OCI-LY3 (cell line): ENCODE data around the gene ZEB2.

ENCODE experiments used
- H2AFZ ChIP-seq: fragments of 200-600, 300-600 bp; shearing (Covaris generic); 2 replicates; pipeline ENCODE4 v1.6.0; 2014; ENCODE audit warnings: antibody characterized with exemption, low read depth, low read length
- H3K27ac ChIP-seq: fragments of 200-600, 300-600 bp; sonication (generic); 2 replicates; pipeline ENCODE4 v1.5.1; 2014; ENCODE audit warnings: mild to moderate bottlenecking, low read length, moderate library complexity, mixed read lengths
- H3K27me3 ChIP-seq: fragments of 200-600, 300-600 bp; sonication (generic); 2 replicates; pipeline ENCODE4 v1.6.1; 2014; ENCODE audit warnings: low read depth, low read length, mixed read lengths
- H3K36me3 ChIP-seq: fragments of 200-600, 300-600 bp; sonication (generic); replicated peaks from 2 replicates; pipeline ENCODE3; 2014; ENCODE audit warnings: low read depth, low read length, mixed read lengths
- H3K4me1 ChIP-seq: fragments of 300-600, 200-600 bp; sonication (generic); 2 replicates; pipeline ENCODE4 v1.6.1; 2014; ENCODE audit warnings: low read length, mixed read lengths
- H3K4me2 ChIP-seq: fragments of 200-600, 300-600 bp; sonication (generic); 2 replicates; pipeline ENCODE4 v1.6.1; 2014; ENCODE audit warnings: low read length, mixed read lengths
- H3K4me3 ChIP-seq: fragments of 300-600, 200-600 bp; sonication (generic); 2 replicates; pipeline ENCODE4 v1.5.1; 2014; ENCODE audit warnings: antibody characterized with exemption, mild to moderate bottlenecking, low read length, moderate library complexity
- H3K79me2 ChIP-seq: fragments of 300-600, 200-600 bp; shearing (Covaris generic); 2 replicates; pipeline ENCODE4 v1.6.1; 2014; ENCODE audit warnings: mild to moderate bottlenecking, low read length, mixed read lengths
- H3K9ac ChIP-seq: fragments of 300-600, 200-600 bp; shearing (Covaris generic); 2 replicates; pipeline ENCODE4 v1.6.0; 2014; ENCODE audit warnings: mild to moderate bottlenecking, low read length, moderate library complexity
- H3K9me3 ChIP-seq: fragments of 200-600, 300-600 bp; shearing (Covaris generic); 2 replicates; pipeline ENCODE4 v1.6.1; 2014; ENCODE audit warnings: low read length, mixed read lengths; ENCODE audit not compliant: insufficient read depth
- H4K20me1 ChIP-seq: fragments of 200-600, 300-600 bp; sonication (generic); 2 replicates; pipeline ENCODE4 v1.6.1; 2016; ENCODE audit warnings: low read length, mixed read lengths; ENCODE audit not compliant: insufficient read depth
- EZH2phosphoT487 ChIP-seq: fragments of 200-600 bp; shearing (Covaris generic); IDR thresholded peaks from 2 replicates; pipeline ENCODE4 v1.6.1; 2018; ENCODE audit warnings: antibody characterized with exemption, mixed run types, low read depth
- TF ChIP-seq, protein P1 (sequence below): fragments of 200-600, 300-600 bp; sonication (generic); IDR thresholded peaks from 2 replicates; pipeline ENCODE4 v1.5.1; 2014; ENCODE audit warnings: antibody characterized with exemption, low read length, low read depth

ZEB2 gene

DNA sequence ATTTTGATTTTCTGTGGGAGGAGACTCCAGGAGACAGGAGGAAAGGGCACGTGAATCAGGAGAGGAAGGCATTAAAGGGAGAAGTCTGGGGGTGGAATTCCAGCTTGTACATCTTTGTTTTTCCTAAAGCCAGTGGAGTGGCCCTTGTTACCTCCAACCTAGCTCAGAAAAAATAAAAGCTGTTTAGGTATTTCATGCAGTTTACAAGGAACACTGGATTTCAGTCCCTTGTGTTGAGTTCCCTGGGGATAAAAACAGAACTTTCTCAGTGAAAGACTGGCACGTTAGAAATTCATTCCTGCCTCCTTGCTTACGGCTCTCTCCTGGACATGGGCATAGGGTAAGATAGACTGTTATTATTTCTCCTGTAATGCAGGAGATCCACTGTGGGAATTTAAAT is 170.2 kb downstream of the ZEB2 start:
- Histone ChIP-seq H3K9ac (no peak overlapping the region), H3K36me3 (no peaks in the 10 kb centered on the region), H3K4me1 (peaks cover 8% of the 10 kb centered on the region), H3K27ac (no peak overlapping the region), H3K4me3 (no peak overlapping the region), H4K20me1 (no peaks in the 10 kb centered on the region), H3K9me3 (no peaks in the 10 kb centered on the region), H2AFZ (no peak overlapping the region), H3K27me3 (no peaks in the 10 kb centered on the region), H3K4me2 (no peak overlapping the region), H3K79me2 (no peaks in the 10 kb centered on the region)
- TF ChIP-seq, protein P1, sequence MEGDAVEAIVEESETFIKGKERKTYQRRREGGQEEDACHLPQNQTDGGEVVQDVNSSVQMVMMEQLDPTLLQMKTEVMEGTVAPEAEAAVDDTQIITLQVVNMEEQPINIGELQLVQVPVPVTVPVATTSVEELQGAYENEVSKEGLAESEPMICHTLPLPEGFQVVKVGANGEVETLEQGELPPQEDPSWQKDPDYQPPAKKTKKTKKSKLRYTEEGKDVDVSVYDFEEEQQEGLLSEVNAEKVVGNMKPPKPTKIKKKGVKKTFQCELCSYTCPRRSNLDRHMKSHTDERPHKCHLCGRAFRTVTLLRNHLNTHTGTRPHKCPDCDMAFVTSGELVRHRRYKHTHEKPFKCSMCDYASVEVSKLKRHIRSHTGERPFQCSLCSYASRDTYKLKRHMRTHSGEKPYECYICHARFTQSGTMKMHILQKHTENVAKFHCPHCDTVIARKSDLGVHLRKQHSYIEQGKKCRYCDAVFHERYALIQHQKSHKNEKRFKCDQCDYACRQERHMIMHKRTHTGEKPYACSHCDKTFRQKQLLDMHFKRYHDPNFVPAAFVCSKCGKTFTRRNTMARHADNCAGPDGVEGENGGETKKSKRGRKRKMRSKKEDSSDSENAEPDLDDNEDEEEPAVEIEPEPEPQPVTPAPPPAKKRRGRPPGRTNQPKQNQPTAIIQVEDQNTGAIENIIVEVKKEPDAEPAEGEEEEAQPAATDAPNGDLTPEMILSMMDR = no peak
- no peak for TF ChIP-seq EZH2phosphoT487

DNA sequence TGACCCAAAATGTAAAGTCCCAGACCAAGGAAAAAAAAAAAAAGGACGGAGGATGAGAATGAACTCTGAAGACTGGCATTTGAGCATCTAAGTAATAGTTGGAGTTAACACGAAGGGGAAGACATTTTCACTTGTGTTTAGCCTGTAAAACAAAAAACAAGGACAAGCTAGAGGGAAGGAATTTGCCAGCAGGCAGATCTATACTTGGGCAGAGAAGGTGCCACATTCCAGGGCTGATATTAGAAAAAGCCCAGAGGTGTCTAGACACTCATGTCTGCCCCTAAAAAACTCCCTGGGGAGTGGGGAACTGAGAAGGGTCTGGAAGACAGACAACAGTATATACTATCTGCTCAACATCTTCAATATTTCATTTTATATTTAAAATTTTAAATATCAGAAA is 171.1 kb downstream of the ZEB2 start:
- no peak overlapping the region for H3K4me3 ChIP-seq
- no peak overlapping the region for H3K9ac ChIP-seq
- TF ChIP-seq, protein P1 = no peak
- no peak for TF ChIP-seq EZH2phosphoT487
- H3K36me3 ChIP-seq = no peaks in the 10 kb centered on the region
- H4K20me1 ChIP-seq = no peaks in the 10 kb centered on the region
- H3K4me2 ChIP-seq = no peak overlapping the region
- no peaks in the 10 kb centered on the region for H3K9me3 ChIP-seq
- H3K27me3 ChIP-seq = no peaks in the 10 kb centered on the region
- H3K27ac ChIP-seq = no peak overlapping the region
- H3K4me1 ChIP-seq = peaks cover 9% of the 10 kb centered on the region
- H3K79me2 ChIP-seq = no peaks in the 10 kb centered on the region
- H2AFZ ChIP-seq = no peak overlapping the region

DNA sequence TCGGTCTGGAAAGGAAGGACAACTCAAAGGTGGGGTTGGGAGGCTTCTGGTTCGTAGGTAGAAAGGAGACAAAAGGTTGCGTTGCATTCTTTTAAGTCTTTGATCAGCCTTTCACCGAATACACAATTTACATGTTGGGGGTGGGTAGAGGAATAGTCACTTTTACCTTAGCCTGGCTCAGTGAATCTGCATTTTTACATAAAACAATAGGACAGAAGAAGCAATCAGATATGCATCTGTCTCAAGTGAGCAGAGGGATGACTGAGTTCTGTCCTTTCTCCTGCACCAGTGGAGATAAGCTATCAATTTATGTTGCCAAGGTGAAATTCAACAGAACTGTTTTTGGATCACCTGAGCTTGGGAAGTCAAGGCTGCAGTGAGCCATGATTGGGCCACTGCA is 173.7 kb downstream of the ZEB2 start:
- Histone ChIP-seq H3K36me3 (no peaks in the 10 kb centered on the region), H3K27ac (no peak overlapping the region), H3K4me1 (peaks cover 20% of the 10 kb centered on the region), H2AFZ (no peak overlapping the region), H3K4me2 (no peak overlapping the region), H3K9me3 (no peaks in the 10 kb centered on the region), H3K4me3 (no peak overlapping the region), H4K20me1 (no peaks in the 10 kb centered on the region), H3K79me2 (no peaks in the 10 kb centered on the region), H3K27me3 (no peaks in the 10 kb centered on the region), H3K9ac (no peak overlapping the region)
- TF ChIP-seq, protein P1 = no peak
- no peak for TF ChIP-seq EZH2phosphoT487

DNA sequence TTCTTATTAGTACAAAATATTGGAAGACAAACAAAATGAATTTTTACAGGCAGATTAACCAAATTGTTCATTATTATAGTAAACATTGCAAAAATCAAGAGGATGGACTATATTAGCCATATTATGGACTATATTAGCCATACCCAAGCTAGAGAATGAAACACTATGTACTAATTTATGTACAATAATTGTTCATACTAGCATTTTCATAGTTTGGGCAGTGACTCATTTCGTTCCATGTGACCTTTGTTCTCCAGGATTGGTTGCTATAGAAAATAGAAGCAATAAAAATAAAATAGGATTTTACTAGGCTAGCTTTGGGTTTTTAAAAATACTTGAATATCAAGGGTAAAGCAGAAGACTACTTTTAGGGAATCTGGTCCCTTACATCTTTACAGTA is 176.8 kb downstream of the ZEB2 start:
- Histone ChIP-seq H4K20me1 (no peaks in the 10 kb centered on the region), H3K79me2 (no peaks in the 10 kb centered on the region), H3K27me3 (no peaks in the 10 kb centered on the region), H3K4me3 (no peak overlapping the region), H3K27ac (no peak overlapping the region), H3K9me3 (no peaks in the 10 kb centered on the region), H3K36me3 (no peaks in the 10 kb centered on the region), H3K9ac (no peak overlapping the region), H3K4me2 (peak overlapping the region; percentile 32), H3K4me1 (peaks cover 20% of the 10 kb centered on the region), H2AFZ (no peak overlapping the region)
- TF ChIP-seq, protein P1 = no peak
- no peak for TF ChIP-seq EZH2phosphoT487
